Inflammatory macrophage (primary cell): Measurements from ENCODE around the gene CEP131.
"Not testable (repeated sequence)": the region's sequence is repeated elsewhere in the genome, so short reads cannot be mapped to it uniquely, and the experiment has no call there.

Experiments
- DNase-seq, 2 donors: peaks; one replicate each; pipeline ENCODE4 v3.0.0-alpha.2; 2020 to 2022

The CEP131 gene

DNA sequence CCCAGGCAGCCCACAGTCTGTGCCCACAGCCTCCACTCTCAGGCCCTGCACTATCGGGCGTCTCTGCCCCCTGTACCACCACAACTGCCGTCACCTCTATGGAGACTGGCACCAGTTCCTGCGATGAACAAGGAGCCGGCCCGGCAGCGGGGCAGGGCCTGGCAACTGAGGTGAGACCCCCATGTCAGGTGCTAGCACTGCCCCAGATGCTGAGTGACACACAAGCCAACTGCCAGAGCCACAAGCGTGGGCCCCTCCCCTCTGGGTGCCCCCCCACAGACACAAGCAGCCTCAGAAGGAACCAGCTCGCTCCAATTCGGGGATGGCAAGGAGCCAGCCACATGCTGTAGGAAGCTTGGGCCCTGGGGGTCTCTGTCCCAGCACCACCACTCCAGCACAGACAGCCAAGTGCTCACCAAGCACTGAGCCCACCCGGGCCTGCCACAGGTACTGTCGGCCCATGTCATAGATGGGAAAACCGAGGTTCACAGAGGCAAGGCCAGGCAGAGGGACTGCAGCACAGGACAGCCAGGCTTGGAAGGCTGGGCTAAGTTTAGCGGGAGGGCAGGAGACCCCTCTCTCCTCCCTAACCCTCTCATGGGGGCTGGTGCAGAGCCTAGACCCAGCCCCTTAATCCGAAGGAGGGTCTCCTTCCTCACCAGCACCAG, 58.9 kb downstream of the CEP131 start:
- DNase-seq = no peak

DNA sequence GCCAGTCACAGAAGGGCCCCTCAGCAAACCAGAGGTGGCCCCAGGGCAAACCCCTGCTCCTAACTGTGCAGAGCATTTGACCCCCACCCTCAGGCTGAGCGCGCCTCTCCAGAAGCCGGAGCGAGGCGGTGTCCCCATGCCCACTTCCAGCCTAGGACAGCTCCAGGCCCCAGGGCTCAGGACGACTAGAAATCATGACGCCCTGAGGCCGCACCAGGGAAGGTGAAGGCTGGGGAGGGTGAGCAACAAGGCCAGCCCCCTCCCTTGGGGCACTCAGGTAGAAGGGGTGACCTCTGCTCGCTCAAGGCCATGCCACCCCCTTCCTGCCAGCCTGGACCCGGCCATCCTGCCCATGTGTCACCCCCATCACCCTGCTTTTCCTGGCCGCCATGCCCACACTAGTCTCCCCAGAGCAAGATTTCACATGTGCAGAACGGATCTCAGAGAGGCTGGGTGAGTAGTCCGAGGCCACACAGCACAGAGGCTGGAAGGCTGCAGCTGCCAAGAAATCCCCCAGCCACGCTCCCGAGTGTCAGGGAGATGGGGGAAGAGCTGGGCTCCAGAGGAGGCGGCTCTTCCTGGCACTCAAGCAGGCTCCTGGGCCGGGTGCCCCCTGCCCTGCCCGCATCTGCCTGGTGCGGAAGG, 59.6 kb downstream of the CEP131 start:
- no peak for DNase-seq

DNA sequence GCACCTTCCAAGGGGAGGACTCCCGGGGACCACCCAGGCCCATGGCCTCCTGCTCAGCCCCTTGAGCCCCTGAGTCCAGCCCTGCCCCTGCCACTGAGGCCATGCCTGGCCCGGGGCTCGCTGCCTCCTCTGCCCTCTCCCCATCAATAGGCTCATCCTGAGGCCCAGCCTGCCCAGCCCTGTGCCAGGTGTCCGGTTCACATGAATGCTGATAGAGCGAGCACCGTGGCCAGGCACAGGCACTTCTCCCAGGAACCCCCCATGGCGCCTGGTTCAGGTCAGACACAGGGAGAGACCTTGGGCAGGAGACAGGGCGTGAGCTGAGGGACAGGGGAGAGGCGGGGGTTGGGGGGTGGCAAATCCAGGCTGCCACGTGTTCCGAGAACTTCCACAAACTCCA, 60.3 kb downstream of the CEP131 start:
- no peak for DNase-seq

DNA sequence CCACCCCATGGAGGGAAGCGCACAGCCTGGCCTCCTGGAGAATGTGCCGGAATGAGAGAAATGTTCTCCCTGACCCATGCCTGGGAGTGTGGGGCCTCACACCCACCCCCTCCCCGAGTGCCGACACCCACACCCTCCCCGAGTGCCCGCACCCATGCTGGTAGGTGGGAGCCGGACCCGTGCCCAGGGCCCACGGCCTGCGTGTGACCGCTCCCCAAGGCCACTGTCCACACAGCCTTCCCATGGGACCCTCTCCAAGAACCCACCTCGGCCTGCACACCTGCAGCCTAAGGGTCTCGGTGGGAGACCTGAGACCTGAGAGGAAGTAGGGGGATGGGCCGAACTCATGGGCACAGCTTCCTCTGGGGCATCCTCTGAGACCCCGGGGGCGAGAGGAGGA, 60.8 kb downstream of the CEP131 start:
- no peak for DNase-seq

DNA sequence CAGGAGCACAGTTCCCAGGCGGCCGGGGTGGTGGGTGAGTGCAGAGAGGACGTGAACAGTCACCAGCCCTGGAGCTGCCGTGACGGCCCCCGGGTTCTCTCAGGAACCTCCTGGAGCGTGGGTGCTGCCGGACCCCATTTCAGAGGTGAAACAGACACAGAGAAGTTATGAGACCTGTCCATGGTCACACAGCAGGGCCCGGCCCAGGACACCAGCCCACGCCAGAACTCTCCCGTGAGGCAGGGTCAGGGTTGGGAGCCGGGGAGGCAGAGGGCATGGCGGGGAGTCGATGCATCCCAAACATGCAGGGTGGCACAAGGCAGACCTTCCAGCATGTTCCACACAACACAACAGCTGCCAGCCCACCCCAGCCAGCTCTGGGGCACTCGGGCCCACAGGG, 61.2 kb downstream of the CEP131 start:
- DNase-seq = no peak

DNA sequence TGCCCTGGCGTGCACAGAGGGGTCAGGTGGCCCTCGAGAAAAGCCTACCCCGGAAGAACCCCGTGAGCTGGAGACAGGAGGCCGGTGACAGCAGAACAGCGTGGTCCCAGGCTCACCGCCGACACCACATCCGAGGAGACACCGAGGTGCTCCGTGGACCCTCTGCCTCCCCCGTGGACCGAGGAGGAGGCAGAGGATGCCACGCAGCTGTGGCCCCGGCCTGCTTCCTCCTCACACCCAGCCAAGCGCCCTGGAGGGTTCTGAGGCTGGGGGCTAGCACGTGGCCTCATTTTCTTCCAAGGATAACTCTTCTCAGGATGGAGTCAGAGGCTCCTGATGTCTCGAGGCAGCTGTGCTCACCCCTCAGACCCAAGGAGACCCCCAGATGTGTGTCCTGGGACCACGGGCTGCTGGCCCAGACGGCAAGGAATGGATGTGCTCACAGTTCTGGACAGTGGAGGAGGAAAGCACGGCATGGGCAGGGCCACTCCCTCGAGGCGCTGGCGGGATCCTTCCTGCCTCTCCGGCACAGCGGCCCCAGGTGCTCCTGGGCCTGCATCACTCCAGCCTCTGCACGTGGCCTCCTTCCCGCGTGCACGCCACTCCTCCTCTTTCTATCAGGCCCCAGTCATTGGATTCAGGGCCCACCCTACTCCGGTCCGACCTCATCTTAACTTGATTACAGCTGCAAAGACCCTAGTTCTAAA, 61.9 kb downstream of the CEP131 start:
- DNase-seq = no peak

DNA sequence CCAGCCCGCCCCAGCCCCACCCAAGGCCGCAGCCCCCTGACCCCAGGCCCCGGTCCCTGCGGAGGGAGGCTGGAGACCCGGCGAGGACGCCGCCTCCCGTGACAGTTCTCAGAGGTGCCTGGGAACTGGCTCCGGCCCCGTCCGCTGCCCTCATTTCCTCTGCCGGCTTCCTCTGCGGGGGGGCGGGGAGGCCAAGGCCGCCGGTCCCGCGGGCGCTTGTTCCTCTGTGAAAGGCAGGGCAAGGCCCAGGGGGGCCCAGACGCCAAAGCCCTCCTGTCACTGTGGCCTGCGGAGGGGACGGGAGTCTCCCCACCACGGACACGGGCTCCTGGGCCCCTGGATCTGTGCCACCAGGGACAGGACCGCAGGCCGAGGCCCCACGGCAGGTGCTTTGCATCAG, 62.5 kb downstream of the CEP131 start:
- DNase-seq = peak; percentile 56 to 66

DNA sequence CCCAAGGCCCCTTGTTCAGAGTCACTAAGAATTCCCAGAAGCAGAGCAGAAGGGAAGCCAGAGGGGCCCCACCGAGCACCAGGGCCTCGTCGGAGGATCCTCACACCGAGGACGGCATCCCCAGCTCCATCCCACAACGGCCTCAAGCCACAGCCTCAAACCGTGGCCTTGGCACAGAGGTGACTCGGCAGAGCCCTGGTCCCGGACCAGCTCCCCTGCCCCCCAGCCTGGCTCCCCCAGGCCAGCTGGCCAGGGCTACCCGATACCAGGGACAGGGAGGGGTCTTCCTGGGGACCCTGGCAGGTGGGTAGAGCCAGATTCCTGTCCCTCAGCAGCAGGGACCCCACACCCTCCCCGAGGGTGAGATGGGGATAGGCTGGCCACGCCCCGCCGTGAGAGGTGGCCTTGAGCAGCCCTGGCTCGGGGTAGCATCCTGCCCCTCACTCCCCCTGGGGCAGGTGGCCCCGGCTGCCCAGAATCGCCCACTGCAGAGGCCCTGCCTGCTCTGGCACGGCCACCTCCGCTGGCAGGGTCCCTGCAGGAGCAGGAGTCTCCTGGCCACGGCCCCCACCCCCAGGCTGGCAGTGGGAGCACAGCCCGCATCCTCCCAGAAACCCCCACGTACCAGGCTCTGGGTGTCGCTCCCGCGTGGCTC, 63.0 kb downstream of the CEP131 start:
- DNase-seq = no peak

DNA sequence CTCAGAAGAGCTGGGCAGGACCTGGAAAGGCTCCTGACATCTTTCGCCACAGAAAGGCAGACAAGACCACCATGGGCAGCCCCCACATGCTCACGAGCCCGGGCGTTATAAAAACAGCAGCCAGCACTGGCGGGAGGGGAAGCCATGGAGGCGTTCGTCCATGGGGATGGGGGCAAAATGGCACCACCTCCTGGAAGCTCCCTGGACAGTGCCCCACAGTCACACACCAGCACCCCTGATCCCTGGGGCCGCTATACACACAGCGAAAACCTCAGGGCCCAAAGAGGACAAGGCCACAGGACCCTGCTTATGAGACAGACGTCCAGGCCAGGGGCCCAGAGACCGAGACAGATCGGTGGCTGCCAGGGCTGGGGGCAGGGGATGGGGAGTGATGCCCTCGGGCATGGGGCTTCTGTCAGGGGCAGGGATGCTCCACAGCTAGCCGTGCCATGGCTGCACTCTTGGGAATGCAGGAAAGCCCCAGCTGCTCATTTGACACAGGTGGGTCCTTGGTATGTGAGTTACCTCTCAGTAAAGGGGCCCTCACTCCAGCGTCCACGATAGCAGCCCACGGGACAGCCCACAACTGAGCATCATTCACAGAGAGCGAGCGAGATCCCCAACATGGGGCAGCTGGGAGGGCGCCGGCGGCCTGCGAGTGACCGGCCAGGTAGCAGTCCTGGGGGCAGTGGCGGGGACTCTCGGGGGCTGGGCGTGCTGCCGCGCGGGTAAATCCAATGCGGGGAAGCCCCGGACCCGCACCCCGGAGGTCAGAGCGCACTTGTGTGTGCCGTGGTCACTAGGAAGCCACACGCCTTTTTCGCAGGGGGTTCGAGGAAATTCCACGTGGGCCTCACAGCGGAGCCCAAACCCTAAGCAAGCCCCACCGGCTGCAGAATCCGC, 63.8 kb downstream of the CEP131 start:
- no peak for DNase-seq

DNA sequence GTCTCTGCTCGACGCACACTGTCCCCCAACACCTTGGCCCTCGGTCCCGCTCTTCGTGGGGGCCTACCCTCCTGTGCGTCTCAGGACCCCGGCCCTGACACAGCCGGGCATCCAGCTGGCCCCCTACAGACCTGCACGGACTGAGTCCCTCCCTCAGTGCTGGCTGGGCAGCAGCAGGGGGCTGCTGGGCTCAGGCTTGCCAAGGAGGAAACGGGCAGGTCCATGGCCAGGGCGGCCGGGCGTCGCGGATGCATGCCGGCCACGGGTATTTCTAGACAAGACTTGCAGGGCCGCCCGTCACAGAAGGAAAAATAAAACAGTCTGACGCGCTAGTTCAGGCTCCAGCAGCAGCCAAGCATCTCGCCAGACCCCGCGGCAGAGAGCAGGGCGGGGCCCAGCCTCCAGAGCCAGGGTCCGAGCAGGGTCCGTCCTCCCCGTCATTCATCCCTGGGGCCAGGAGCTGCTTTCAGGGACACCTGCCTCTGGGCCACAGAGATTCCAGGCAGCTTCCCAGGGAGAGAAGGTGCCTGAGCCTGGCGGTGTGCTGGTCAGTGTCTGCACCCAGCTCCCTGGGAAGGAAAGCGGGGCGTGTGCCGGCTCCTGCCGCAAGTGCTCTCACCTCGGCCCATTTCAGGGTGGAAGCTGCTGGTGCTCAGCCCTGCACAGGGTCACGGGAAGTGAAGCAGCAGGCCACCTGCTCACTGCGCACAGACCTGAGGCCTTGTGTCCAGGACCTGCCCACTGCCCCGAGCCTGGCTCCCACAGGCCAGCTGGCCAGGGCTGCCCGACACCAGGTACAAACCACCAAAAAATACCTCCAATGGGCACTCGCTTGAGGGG, 64.7 kb downstream of the CEP131 start:
- DNase-seq = no peak

DNA sequence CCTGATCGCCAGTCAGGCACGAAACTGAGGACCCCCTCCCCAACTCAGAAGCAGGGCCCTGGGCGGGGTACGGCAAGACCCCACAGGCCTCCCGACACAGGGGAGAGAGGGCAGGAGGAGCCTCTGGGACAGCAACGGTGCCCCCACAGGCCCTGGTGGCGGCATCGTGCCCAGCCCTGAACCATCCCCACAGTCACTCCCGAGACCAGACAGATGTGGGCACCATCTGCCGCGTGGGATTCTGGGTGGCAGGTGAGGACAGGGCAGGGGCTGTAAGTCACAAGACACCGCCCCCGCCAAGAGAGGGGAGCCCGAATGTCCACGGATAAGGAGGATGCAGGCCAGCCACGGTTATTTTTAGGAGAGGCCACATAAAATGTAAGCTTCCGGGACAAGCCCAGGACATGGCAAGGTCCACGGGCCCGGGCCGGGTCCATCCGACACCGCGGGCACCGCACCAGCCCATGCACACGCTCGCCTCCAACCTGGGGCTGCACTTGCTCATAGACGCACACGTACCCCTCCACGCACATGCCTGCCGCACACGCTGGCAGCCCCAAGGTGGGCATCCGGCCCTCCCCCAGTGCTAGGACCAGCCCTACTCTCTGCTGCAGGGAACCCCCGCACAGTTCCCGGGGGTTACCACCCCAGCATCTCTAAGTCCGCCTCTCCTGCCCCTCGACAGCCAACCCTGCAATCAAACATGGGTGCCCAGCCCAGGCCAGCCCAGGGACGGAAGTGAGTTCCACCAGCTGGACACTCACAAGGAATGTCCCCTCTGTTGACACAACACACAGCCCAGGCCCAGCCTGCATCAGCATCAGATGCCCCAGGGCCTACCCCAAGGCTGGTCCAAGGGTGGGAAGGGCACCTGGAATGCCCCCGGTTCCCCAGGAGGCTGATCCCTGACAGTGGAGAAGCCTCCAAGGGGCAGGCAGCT, 65.6 kb downstream of the CEP131 start:
- no peak for DNase-seq

DNA sequence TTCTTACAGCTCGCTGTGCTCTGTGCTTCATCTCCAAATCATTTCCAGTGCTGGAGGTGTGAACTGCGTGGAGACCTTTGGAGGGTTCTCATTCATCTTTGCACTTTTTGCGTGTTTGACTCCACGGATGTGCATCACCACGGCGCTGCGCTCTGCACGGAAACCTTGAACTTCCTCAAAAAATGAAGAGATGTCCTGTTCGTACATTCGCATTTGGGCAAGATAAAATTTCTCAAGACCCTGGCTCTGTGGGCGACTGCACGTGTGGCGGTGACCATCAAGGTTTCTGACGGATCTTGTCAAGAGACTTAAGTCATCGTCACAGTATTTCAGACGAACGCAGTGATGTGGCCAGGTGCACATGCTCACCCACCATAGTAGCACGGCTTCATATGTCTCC, 67.8 kb downstream of the CEP131 start:
- peak; percentile 77 to 79 for DNase-seq

DNA sequence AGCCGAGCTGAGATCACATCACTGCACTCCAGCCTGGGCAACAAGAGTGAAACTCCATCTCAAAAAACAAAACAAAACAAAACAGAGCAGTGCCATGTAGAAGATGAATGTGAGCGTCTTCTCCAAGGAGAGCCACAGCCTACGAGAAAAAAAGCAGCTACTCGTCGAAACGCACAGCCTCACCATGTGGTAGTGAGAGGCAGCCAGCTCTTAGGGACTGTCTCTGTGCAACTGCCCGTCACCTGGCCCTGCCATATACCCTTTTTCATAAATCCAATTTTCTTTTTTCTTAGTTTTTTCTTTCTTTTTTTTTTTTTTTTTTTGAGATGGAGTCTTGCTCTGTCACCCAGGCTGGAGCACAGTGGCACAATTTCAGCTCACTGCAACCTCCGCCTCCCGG, 68.7 kb downstream of the CEP131 start:
- DNase-seq = not testable (repeated sequence)

DNA sequence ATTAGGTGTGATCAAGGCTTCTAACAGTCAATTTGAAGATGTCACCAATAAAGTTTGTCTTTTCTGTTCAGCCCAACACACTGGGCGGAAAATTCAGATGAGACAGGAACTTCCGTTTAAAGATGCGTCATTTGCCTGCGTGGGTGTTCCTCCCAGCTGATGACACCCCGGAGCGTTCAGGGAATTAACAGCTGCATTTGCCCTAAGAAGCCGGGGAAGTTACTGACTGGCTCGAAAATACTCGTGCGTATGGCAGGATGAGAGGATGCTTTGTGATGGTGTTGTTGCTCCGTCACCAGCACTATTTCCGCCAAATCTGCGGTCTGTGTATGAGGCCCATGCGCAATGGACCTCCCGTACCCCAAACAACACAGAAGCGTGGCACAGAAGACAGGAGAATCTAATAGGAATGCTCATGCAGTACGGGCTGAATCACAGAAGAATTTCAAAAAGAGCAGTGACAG, 69.4 kb downstream of the CEP131 start:
- peak; percentile 94 to 96 for DNase-seq

DNA sequence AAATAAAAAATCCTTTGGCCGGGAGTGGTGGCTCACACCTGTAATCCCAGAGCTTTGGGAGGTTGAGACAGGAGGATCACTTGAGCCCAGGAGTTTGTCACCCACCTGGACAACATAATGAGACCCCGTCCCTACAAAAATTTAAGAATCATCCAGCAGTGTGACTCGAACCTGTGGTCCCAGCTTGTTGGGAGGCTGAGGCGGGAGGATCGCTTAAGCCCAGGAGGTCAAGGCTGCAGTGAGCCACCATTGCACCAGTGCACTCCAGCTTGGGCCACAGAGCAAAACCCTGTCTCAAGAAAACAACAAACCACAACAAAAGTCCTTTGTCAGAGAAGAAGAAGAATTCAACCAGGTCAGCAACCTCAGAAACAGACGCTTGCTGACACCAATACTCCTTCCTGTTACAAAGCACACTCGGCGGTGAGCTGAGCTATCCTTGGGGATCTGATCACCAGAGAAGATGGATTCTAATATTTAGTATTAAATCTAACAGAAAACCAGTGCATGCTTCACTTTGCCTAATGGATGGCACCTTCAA, 70.4 kb downstream of the CEP131 start:
- DNase-seq = peak; percentile 11 to 19

DNA sequence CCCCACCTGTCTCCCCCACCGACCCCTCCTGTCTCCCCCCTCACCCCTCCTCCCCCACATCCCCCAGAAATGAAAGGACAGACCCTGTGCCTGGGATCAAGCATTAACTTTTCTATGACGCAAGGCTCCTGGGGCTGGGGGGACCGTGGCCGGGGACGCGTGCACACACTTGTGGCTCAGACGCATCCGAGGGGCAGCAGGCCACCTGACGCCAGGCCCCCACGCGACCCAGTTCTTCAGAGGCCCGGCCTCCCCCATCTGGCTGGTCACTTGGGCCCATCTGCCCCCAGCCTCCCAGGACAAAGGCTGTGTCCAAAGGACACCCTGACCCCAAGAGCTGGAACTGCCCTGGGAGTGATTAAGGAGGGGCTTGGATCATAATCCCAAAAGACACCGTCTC, 71.5 kb downstream of the CEP131 start:
- DNase-seq = no peak

DNA sequence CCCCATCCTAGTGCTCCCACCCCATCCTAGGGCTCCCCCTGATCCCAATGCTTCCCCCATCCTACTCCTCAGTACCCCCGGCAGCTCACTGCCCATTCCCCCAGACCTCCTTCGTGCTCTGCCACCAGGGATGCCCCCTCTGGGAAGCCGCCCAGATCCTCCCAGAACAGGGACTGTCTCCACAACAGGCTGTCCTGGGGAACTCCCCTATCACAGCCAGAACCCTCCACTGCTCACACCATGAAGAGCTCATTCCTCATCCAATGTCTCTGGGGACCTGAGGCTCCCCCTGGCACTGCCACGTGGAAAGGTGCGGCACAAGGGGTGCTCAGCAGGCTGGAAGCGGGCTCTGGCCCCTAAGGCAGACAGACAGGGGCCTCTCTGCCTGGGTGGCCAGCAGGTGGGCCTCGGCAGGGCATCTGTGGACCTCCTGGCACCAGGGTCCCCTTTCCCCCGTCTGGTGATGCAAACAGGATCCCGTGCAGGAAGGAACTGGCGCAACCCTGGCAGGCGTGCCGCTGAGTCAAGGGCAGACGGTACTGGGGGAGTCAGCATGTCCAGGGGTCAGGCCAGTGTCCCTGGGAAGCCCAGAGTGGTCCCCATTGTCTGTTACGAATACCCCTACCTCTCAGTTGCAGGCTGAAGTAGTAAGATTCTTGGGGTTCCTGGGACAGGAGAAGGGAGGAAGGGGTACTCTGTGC, 72.2 kb downstream of the CEP131 start:
- peak; percentile 75 to 76 for DNase-seq

DNA sequence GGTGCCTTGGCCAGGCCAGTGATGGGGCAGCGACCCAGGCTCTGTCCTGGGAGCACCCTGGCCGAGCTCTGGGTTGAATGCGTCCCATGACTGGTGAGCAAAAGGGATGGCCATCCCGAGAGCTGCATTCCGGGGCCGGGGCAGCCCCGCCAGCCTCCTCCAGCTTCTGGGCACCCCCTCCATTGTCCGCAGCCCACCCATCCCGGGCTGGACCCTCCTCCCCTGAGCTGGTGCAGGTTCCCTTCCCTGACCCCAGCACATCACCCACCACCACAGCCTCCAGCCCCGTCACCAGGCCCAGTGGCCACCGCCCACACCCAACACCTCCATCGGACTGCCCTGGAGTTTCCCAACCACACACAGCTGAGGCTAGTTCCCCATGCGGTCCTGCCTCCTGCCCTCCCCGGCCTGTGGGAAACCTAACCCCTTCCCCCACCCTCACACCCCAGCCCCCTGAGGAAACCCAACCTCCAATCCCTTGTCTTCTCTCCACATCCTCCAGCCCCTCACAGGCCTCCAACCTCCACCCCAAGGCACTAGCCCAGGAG, 73.7 kb downstream of the CEP131 start:
- DNase-seq = peak; percentile 63 to 82

DNA sequence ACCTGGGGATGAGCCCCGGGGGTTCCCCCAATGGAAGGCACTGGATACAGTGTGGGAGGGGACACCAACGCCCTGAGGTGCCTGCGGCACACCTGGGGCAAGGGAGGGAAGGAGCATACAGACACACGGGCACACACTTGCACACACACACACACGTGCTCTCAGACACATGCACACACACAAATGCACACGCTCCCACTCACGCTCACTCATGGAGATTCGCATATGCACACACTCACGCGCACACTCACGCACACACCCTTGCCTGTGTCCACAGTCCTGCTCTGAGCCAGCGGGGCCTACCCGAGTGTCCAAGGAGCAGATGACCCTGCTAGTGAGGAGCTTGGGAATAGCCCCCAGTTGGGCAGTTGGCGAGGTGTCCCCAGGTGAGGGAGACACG, 74.2 kb downstream of the CEP131 start:
- no peak for DNase-seq
